ENCODE measurements around the gene ELOVL6.

DNA sequence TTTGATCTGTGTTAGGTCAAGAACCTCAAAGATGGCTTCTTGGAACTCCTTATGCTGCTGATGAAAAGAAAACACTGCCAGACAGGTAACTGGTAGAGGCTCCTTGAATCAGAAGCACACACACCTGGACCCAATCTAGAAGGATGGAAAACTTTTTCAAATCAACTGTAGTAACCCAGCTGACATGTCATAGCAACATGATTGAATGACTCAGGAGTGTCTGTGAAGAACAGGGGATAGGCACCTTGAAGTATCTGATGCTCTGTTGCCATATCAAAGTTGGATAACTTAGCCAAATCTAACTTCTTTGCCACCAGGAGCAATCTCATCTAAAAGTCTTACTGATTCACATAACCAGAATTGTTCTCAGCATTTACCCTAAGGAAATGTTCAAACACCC lies 98.8 kb downstream of the ELOVL6 start:
- TF ChIP-seq, protein P1, sequence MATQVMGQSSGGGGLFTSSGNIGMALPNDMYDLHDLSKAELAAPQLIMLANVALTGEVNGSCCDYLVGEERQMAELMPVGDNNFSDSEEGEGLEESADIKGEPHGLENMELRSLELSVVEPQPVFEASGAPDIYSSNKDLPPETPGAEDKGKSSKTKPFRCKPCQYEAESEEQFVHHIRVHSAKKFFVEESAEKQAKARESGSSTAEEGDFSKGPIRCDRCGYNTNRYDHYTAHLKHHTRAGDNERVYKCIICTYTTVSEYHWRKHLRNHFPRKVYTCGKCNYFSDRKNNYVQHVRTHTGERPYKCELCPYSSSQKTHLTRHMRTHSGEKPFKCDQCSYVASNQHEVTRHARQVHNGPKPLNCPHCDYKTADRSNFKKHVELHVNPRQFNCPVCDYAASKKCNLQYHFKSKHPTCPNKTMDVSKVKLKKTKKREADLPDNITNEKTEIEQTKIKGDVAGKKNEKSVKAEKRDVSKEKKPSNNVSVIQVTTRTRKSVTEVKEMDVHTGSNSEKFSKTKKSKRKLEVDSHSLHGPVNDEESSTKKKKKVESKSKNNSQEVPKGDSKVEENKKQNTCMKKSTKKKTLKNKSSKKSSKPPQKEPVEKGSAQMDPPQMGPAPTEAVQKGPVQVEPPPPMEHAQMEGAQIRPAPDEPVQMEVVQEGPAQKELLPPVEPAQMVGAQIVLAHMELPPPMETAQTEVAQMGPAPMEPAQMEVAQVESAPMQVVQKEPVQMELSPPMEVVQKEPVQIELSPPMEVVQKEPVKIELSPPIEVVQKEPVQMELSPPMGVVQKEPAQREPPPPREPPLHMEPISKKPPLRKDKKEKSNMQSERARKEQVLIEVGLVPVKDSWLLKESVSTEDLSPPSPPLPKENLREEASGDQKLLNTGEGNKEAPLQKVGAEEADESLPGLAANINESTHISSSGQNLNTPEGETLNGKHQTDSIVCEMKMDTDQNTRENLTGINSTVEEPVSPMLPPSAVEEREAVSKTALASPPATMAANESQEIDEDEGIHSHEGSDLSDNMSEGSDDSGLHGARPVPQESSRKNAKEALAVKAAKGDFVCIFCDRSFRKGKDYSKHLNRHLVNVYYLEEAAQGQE (IDR thresholded peaks at IDR 0.05; ENCODE audit: borderline replicate concordance): no peak
- TF ChIP-seq, protein P2, sequence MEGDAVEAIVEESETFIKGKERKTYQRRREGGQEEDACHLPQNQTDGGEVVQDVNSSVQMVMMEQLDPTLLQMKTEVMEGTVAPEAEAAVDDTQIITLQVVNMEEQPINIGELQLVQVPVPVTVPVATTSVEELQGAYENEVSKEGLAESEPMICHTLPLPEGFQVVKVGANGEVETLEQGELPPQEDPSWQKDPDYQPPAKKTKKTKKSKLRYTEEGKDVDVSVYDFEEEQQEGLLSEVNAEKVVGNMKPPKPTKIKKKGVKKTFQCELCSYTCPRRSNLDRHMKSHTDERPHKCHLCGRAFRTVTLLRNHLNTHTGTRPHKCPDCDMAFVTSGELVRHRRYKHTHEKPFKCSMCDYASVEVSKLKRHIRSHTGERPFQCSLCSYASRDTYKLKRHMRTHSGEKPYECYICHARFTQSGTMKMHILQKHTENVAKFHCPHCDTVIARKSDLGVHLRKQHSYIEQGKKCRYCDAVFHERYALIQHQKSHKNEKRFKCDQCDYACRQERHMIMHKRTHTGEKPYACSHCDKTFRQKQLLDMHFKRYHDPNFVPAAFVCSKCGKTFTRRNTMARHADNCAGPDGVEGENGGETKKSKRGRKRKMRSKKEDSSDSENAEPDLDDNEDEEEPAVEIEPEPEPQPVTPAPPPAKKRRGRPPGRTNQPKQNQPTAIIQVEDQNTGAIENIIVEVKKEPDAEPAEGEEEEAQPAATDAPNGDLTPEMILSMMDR (IDR thresholded peaks at IDR 0.05; ENCODE audit: poor library complexity, severe bottlenecking): no peak
- no peak for TF ChIP-seq EZH2 (IDR thresholded peaks at IDR 0.05; ENCODE audit: borderline replicate concordance, insufficient read depth, low read length, poor library complexity, severe bottlenecking)
- no peak for TF ChIP-seq POLR2AphosphoS5 (IDR thresholded peaks at IDR 0.05)
